CMK (cell line): ENCODE data around the gene CALML6.

Source experiments
- DNase-seq: peaks from one replicate; pipeline ENCODE4 v3.0.0-alpha.2; 2010; ENCODE audit warnings: low read depth

CALML6 gene

DNA sequence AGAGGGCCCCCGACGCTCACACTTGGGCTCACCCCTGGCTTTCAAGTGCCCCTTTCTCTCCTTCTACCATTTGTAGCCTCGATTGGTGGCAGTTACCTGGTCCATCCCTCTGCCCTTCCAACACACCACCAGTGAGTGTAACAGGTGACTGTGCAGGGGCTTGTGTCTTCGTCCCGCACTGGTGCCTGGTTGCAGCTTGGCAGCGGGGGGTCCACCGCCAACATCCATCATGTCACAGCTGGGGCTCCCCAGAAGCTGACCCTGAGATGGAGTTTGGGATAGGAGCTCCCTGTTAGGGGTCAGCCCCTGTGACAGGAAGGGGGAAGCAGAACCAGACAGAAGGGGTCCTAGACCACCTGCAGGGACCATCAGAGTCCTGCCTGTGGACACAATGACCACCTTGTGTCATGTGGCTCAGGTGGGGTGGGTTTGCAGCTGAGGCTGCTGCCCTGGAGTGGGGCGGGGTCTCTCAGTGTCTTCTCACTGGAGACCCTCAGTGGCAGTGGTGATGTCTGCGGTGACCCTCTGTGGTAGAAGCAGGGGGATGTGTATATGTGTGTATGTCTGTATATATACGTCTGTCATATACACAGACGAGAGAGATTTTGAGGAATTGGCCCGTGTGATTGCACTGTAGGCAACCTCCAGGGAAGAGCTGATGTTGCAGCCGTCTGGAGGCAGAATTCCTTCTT lies 3.6 kb upstream of the CALML6 start:
- DNase-seq: no peak

GRCh38 chr1:1914101-1914970 lies 724 bp upstream of the CALML6 start:
- no peak for DNase-seq

- DNase-seq: no peak
Measured at GRCh38 chr1:1915911-1916840, 1.1 kb downstream of the CALML6 start.

DNA sequence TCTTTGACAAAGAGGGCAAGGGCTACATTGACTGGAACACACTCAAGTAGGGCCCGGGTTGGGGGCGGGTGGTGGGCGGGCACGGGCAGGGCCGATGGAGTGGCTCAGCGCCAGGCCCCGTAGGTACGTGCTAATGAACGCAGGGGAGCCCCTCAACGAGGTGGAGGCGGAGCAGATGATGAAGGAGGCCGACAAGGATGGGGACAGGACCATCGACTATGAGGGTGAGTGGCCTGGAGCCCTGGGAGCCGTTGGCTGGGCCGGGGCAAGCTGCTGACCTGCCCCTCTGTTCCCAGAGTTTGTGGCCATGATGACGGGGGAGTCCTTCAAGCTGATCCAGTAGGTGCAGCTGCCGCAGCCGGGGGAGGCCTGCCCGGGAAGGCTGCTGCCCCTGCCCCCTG lies 1.8 kb downstream of the CALML6 start:
- no peak for DNase-seq

- DNase-seq: no peak
Measured at GRCh38 chr1:1917304-1917976, 2.4 kb downstream of the CALML6 start.

GRCh38 chr1:1917995-1918900 lies 3.2 kb downstream of the CALML6 start:
- DNase-seq: no peak

GRCh38 chr1:1918901-1919303 lies 3.8 kb downstream of the CALML6 start, which contains the start of gene TMEM52:
Gene TMEM52 (minus strand): TSS chr1:1919279. CDS start chr1:1919265, 14 bp downstream.
- no peak for DNase-seq

DNA sequence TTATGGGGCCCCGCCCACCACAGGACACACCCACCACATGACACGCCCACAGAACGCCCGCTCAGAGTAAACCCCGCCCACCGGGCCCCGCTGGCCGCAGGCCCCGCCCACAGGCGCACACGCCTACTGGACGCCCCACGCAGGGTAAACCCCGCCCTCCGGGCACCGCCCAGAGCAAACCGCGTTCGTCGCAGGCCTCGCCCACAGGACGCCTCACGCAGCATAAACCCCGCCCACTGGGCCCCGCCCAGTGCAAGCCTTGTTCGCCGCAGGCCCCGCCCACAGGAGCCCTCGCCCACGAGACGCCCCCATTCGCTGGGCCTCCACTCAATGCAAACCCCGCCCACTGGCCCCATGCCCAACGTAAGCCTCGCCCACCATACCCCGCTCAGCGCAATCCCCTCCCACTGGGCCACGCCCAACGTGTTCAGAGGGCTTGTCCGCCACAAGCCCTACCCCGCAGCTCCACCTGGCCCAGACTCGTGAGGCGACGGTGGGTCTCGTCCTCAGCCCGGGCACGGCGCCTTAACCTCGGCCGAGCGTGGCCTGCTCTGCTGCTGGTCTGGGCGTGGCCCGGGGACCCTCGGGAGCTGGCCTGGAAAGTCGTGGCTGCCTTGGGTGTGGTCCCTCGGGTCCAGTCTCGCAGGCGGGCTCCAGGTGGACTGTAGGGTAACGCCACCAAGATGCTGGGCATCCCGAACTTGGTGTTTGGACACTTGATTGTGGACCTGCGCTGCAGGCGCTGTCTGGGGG lies 4.4 kb downstream of the CALML6 start:
- DNase-seq: peak; percentile 100

DNA sequence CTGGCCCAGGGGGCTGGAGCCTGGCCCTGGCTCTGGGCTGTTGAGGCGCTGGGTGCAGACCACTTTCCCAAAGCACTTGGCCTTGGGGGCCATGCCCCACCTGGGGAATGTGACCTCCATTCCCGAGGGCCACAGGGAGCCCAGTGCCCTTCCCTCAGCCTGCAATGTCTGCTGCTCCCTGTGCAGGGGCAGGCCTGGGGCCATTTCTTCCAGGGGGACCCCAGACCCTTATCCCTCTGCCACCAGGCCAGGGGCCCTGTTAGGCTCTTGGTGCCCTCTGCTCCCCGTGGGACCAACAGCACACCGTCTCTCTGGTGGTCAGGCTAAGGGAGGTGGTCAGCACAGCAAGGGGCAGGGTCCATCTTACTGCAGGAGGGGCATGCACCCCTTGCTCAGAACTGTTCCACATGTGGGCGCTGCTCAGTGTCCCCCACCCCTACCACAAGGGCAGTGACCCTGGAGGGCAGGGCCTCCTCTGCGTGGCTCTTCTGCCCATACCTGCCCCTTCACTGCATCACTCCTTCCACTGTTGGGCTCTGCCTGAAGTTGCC lies 5.1 kb downstream of the CALML6 start:
- DNase-seq: no peak

- no peak for DNase-seq
Measured at GRCh38 chr1:1920608-1921458, 5.8 kb downstream of the CALML6 start.

- DNase-seq: no peak
Measured at GRCh38 chr1:1921459-1921862, 6.4 kb downstream of the CALML6 start.

DNA sequence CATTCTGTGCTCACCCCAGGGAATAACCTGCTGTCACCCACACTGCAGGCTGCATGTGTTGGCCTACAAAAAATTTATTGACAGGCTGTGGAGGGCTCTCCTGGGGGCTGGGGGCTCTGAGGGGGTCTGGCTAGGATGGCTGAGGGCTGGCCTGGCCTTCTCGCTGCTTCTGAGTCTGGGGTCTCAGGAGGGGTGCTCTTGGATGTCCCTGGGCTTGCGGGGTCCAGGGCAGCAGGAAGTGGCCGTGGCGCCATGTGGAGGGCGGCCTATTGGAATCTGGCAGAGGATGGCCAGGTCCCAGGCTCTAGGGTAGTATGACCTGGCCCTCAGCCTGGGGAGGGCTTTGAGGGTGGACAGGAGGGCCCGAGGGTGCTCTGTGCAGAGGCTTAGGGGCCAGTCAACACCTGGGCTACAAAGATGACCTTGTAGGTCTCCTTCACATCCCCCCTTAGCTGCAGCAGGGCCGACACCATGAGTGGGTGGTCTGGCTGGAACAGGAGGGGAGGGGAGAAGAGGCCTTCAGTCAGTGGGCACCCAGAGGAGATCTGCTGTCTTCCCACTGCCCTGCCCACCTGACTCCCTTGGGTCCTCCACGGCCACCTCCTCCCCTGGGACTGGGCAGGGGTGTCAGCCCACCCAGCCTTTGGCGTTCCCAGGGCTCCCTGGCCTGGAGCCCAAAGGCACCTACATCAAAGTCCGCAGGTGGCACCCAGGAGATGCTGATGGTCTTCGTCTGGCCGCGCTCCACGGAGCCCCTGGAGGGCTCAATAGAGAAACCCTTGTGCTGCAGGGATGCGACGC lies 7.0 kb downstream of the CALML6 start:
- no peak for DNase-seq

DNA sequence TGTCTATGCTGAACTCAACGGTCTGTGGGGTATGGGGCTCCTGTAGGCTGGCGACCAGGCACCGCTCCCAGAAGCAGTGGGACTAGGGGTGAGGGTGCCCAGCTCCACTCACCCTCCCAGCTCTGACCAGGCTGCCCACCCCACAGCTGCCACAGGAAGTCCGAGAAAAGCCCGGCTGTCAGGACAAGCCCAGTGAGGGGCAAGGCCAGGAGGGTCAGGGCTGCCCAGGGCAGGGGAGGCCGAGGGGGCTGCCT lies 7.6 kb downstream of the CALML6 start:
- DNase-seq: no peak

- DNase-seq: no peak
Measured at GRCh38 chr1:1922956-1923833, 8.1 kb downstream of the CALML6 start.

GRCh38 chr1:1924386-1924785 lies 9.3 kb downstream of the CALML6 start:
- no peak for DNase-seq

DNA sequence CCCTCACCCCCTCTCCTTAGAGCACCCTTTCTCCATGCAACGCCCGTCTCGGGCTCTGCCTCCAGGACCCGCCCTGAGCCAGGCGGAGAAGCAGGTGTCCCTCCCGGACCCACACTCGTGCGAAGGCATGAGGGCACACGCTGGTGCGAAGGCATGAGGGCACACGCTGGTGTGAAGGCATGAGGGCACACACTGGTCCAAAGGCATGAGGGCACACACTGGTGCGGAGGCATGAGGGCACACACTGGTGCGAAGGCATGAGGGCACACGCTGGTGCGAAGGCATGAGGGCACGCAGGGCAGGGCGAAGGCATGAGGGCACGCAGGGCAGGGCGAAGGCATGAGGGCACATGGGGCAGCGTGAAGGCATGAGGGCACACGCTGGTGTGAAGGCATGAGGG lies 9.8 kb downstream of the CALML6 start:
- no peak for DNase-seq
